Fibroblast of lung (primary cell): ENCODE measurements around the gene SORCS2. TPM values are rescaled to one million over a fixed set of nuclear protein-coding genes. Genes with fewer than 3 reads are reported as not detected.

Experiments
- DNase-seq, 2 donors: peaks; one replicate each; pipeline versions ENCODE4 v3.0.0 to v3.0.0-alpha.2; 2010; ENCODE audit warnings: low read depth in 2 of 2
- H2AFZ ChIP-seq: 2 replicates; pipeline ENCODE4 v1.5.1; 2012; ENCODE audit warnings: low read length, control low read depth, inconsistent platforms
- H3K27ac ChIP-seq: 2 replicates; pipeline ENCODE4 v1.5.1; 2011; ENCODE audit warnings: low read length, control low read depth; ENCODE audit not compliant: insufficient read depth
- H3K27me3 ChIP-seq: 2 replicates; pipeline ENCODE4 v1.5.1; 2011; ENCODE audit warnings: mild to moderate bottlenecking, low read length; ENCODE audit not compliant: control insufficient read depth, insufficient read depth
- H3K36me3 ChIP-seq: 2 replicates; pipeline ENCODE4 v1.5.1; 2011; ENCODE audit warnings: low read length; ENCODE audit not compliant: control insufficient read depth, insufficient read depth
- H3K4me1 ChIP-seq: 2 replicates; pipeline ENCODE4 v1.5.1; 2011; ENCODE audit warnings: low read length; ENCODE audit not compliant: control insufficient read depth, insufficient read depth; ENCODE audit errors: extremely low read depth
- H3K4me2 ChIP-seq: 2 replicates; pipeline ENCODE4 v1.5.1; 2011; ENCODE audit warnings: low read length, control low read depth; ENCODE audit not compliant: insufficient read depth; ENCODE audit errors: extremely low read depth
- H3K4me3 ChIP-seq, 4 experiments: fragments of 200-600 bp in 1 of 4; sonication (generic) in 1 of 4; replicated peaks in 1 of 4; 2 replicates each; pipeline ENCODE4 v1.5.1; 2011 to 2016; ENCODE audit warnings: low read length in 4 of 4, low read depth in 3 of 4, mild to moderate bottlenecking in 3 of 4, control low read depth in 2 of 4, inconsistent platforms in 1 of 4, mixed read lengths in 1 of 4; ENCODE audit not compliant: insufficient read depth in 1 of 4; ENCODE audit errors: control extremely low read depth in 1 of 4
- H3K79me2 ChIP-seq: 2 replicates; pipeline ENCODE4 v1.5.1; 2012; ENCODE audit warnings: mild to moderate bottlenecking, low read length, inconsistent platforms; ENCODE audit not compliant: control insufficient read depth, insufficient read depth
- H3K9ac ChIP-seq: 2 replicates; pipeline ENCODE4 v1.5.1; 2011; ENCODE audit warnings: mild to moderate bottlenecking, low read length, control low read depth; ENCODE audit not compliant: insufficient read depth
- H3K9me3 ChIP-seq: 2 replicates; pipeline ENCODE4 v1.5.1; 2012; ENCODE audit warnings: low read depth, low read length; ENCODE audit not compliant: control insufficient read depth, insufficient read depth
- H4K20me1 ChIP-seq: 2 replicates; pipeline ENCODE4 v1.5.1; 2011; ENCODE audit warnings: low read length; ENCODE audit not compliant: control insufficient read depth, insufficient read depth; ENCODE audit errors: extremely low read depth
- EZH2 ChIP-seq: IDR thresholded peaks from 2 replicates; pipeline ENCODE4 v1.5.1; 2012; ENCODE audit warnings: low read length, control low read depth, mild to moderate bottlenecking; ENCODE audit errors: missing control alignments
- polyA plus RNA-seq, 2 donors: library from polyadenylated mRNA; depleted of rRNA in 1 of 2; stranded (reverse) in 1 of 2; unstranded in 1 of 2; fragments of >200 nt; gene quantifications; 2 replicates each; pipeline ENCODE4 v1.2.1, GENCODE V29; 2011 to 2012; ENCODE audit warnings: missing spikeins in 1 of 2
- total RNA-seq: library from RNA; depleted of rRNA; stranded (reverse); fragments of >200 nt; gene quantifications from 2 replicates; pipeline ENCODE4 v1.2.1, GENCODE V29; 2014
- TF ChIP-seq, protein P1 (sequence below), 2 donors: IDR thresholded peaks in 1 of 2; conservative IDR thresholded peaks in 1 of 2; 1 replicate in 1 of 2; 2 replicates in 1 of 2; pipeline ENCODE4 v1.5.1; 2011 to 2012; ENCODE audit warnings: low read length in 2 of 2, control low read depth in 1 of 2, inconsistent platforms in 1 of 2, low read depth in 1 of 2, mild to moderate bottlenecking in 1 of 2

Gene SORCS2
- total and polyA plus RNA-seq, 2 donors (not counting 1 experiment from before 2014, with no cell fraction given): 0.17 to 0.41 TPM

- no peaks in the 10 kb centered on the region for H4K20me1 ChIP-seq
- no peak overlapping the region for H2AFZ ChIP-seq
- H3K4me3 ChIP-seq: no peak overlapping the region
- peaks cover 2% of the 10 kb centered on the region for H3K27me3 ChIP-seq
- no peaks in the 10 kb centered on the region for H3K36me3 ChIP-seq
- no peaks in the 10 kb centered on the region for H3K9me3 ChIP-seq
- H3K9ac ChIP-seq: no peak overlapping the region
- no peak overlapping the region for H3K4me2 ChIP-seq
- no peak for DNase-seq
- no peaks in the 10 kb centered on the region for H3K79me2 ChIP-seq
- TF ChIP-seq, protein P1, sequence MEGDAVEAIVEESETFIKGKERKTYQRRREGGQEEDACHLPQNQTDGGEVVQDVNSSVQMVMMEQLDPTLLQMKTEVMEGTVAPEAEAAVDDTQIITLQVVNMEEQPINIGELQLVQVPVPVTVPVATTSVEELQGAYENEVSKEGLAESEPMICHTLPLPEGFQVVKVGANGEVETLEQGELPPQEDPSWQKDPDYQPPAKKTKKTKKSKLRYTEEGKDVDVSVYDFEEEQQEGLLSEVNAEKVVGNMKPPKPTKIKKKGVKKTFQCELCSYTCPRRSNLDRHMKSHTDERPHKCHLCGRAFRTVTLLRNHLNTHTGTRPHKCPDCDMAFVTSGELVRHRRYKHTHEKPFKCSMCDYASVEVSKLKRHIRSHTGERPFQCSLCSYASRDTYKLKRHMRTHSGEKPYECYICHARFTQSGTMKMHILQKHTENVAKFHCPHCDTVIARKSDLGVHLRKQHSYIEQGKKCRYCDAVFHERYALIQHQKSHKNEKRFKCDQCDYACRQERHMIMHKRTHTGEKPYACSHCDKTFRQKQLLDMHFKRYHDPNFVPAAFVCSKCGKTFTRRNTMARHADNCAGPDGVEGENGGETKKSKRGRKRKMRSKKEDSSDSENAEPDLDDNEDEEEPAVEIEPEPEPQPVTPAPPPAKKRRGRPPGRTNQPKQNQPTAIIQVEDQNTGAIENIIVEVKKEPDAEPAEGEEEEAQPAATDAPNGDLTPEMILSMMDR (conservative IDR thresholded peaks at IDR 0.05 in 1 of 2, IDR thresholded peaks at IDR 0.05 in 1 of 2; ENCODE audit: low read depth in 1 of 2, low read length in 2 of 2): no peak
- no peak for TF ChIP-seq EZH2
- H3K27ac ChIP-seq: no peak overlapping the region
- no peaks in the 10 kb centered on the region for H3K4me1 ChIP-seq
These were observed 495.5 kb downstream of the SORCS2 start for GRCh38 chr4:7687796-7688195.

- no peak for DNase-seq
- Histone ChIP-seq H3K36me3 (no peaks in the 10 kb centered on the region), H4K20me1 (no peaks in the 10 kb centered on the region), H2AFZ (no peak overlapping the region), H3K79me2 (no peaks in the 10 kb centered on the region), H3K4me3 (no peak overlapping the region), H3K4me2 (no peak overlapping the region), H3K27ac (no peak overlapping the region), H3K27me3 (peaks cover 2% of the 10 kb centered on the region), H3K9ac (no peak overlapping the region), H3K4me1 (no peaks in the 10 kb centered on the region), H3K9me3 (no peaks in the 10 kb centered on the region)
- TF ChIP-seq EZH2: no peak
- TF ChIP-seq, protein P1 (conservative IDR thresholded peaks at IDR 0.05 in 1 of 2, IDR thresholded peaks at IDR 0.05 in 1 of 2; ENCODE audit: low read depth in 1 of 2, low read length in 2 of 2): no peak
These were observed 497.7 kb downstream of the SORCS2 start for GRCh38 chr4:7689773-7690693.

DNA sequence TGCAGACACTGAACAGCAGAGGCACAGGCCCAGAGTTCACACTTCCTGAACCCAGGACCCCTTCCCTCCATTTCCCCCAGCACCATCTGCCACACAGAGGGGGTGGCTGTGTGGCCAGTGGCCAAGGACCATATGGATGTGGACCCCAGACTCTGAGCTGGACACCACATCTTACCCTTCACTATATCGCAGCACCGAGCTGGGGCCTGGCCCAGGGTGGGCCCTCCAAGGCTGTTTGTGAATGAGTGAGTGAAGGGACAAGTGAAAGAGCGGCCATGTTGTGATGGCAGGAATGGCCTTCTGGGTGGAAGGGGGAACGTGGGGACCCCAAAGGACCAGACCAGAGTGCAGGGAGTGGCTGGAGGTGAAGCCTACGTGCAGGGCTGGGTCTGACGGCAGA lies 498.7 kb downstream of the SORCS2 start:
- Histone ChIP-seq H3K27me3 (peaks cover 2% of the 10 kb centered on the region), H3K9ac (no peak overlapping the region), H4K20me1 (no peaks in the 10 kb centered on the region), H3K4me1 (no peaks in the 10 kb centered on the region), H3K4me3 (no peak overlapping the region), H3K27ac (no peak overlapping the region), H3K36me3 (no peaks in the 10 kb centered on the region), H2AFZ (no peak overlapping the region), H3K79me2 (no peaks in the 10 kb centered on the region), H3K4me2 (no peak overlapping the region), H3K9me3 (no peaks in the 10 kb centered on the region)
- TF ChIP-seq, protein P1 (conservative IDR thresholded peaks at IDR 0.05 in 1 of 2, IDR thresholded peaks at IDR 0.05 in 1 of 2; ENCODE audit: low read depth in 1 of 2, low read length in 2 of 2): no peak
- TF ChIP-seq EZH2: no peak
- no peak for DNase-seq
